Smooth muscle cell (in vitro differentiated cells): ENCODE results near the gene ALDH1A2. TPM values are rescaled to one million over a fixed set of nuclear protein-coding genes. Genes with fewer than 3 reads are reported as not detected.

Experiments used
- DNase-seq: peaks from one replicate; lab custom pipeline; 2025; ENCODE audit not compliant: unreplicated experiment; lab: John Stamatoyannopoulos, UW
- H2AFZ ChIP-seq: fragments of 200-600 bp; sonication (generic); 2 replicates; pipeline ENCODE4 v1.6.0; 2016; ENCODE audit warnings: antibody characterized with exemption, low read depth, mild to moderate bottlenecking
- H3F3A ChIP-seq: fragments of 200-600 bp; sonication (generic); 2 replicates; pipeline ENCODE4 v1.6.0; 2017; ENCODE audit warnings: antibody characterized with exemption, low read depth
- H3K27ac ChIP-seq: fragments of 200-600 bp; sonication (generic); 2 replicates; pipeline ENCODE4 v1.5.1; 2016; ENCODE audit warnings: low read depth, mild to moderate bottlenecking
- H3K27me3 ChIP-seq: fragments of 200-600 bp; sonication (generic); 2 replicates; pipeline ENCODE4 v1.6.1; 2016; ENCODE audit warnings: low read depth, mild to moderate bottlenecking
- H3K36me3 ChIP-seq: fragments of 200-600 bp; sonication (generic); 2 replicates; pipeline ENCODE4 v1.5.1; 2016; ENCODE audit warnings: low read depth
- H3K4me1 ChIP-seq: fragments of 200-600 bp; sonication (generic); 2 replicates; pipeline ENCODE4 v1.5.1; 2016; ENCODE audit warnings: low read depth
- H3K4me2 ChIP-seq: fragments of 200-600 bp; sonication (generic); 2 replicates; pipeline ENCODE4 v1.6.0; 2016; ENCODE audit warnings: mild to moderate bottlenecking
- H3K4me3 ChIP-seq: fragments of 200-600 bp; sonication (generic); 2 replicates; pipeline ENCODE4 v1.5.1; 2016; ENCODE audit warnings: mild to moderate bottlenecking
- H3K79me2 ChIP-seq: fragments of 200-600 bp; sonication (generic); 2 replicates; pipeline ENCODE4 v1.6.0; 2016; ENCODE audit warnings: low read depth, mild to moderate bottlenecking
- H3K9ac ChIP-seq: fragments of 200-600 bp; sonication (generic); 2 replicates; pipeline ENCODE4 v1.6.0; 2016; ENCODE audit warnings: low read depth
- H3K9me3 ChIP-seq: fragments of 200-600 bp; sonication (generic); replicated peaks from 2 replicates; pipeline ENCODE4 v1.5.1; 2016; ENCODE audit warnings: low read depth
- H4K20me1 ChIP-seq: fragments of 200-600 bp; sonication (generic); 2 replicates; pipeline ENCODE4 v1.6.0; 2016; ENCODE audit warnings: low read depth
- WGBS: methylation state at CpG from one replicate; pipeline ENCODE4 v1.1.7; 2016; ENCODE audit warnings: low lambda C conversion rate; 5-methylcytosine and 5-hydroxymethylcytosine counted together
- polyA plus RNA-seq: library from polyadenylated mRNA; unstranded; fragments of >200 nt; fragmentation: Nextera tagmentation; extraction: Ambion mirVana; gene quantifications from 2 replicates; pipeline ENCODE4 v1.2.1, GENCODE V29; 2016
- total RNA-seq: library from RNA; depleted of rRNA; stranded (reverse); fragments of >200 nt; gene quantifications from 2 replicates; pipeline ENCODE4 v1.2.3, GENCODE V29; 2014
- TF ChIP-seq, protein P1 (sequence below): fragments of 200-600 bp; sonication (generic); IDR thresholded peaks from 2 replicates; pipeline ENCODE4 v1.5.1; 2017; ENCODE audit warnings: borderline replicate concordance, mild to moderate bottlenecking, antibody characterized with exemption; ENCODE audit not compliant: insufficient read depth, poor library complexity, severe bottlenecking

Gene ALDH1A2
- total and polyA plus RNA-seq, 2 experiments from 2014 or later, result 0.49 to 2.9 TPM

DNA sequence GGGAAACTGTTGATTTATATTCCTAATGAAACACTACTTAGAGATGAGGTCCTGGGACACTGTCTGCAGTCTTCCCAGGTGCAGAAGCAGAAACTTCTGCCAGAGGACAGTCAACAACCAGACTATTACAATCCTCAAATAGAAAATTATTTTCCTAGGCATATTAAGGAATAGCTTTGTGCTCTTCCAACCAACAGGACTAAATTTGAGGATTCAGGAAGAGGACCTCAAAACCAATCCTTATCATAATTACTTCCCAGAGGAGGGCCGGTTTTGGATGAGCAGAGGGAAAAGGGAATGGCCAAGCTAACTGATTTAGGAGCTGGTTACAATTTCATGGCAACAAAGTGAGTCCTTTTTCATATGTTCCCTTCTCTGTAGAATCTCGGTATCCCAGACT is 21.0 kb downstream of the ALDH1A2 start:
- Histone ChIP-seq H3K9me3 (no peaks in the 10 kb centered on the region), H4K20me1 (no peaks in the 10 kb centered on the region), H3K27me3 (peaks cover 5% of the 10 kb centered on the region), H3K79me2 (no peaks in the 10 kb centered on the region), H3K9ac (no peak overlapping the region), H3K4me1 (peaks cover 16% of the 10 kb centered on the region), H3F3A (no peaks in the 10 kb centered on the region), H3K4me2 (no peak overlapping the region), H3K27ac (no peak overlapping the region), H3K36me3 (no peaks in the 10 kb centered on the region), H2AFZ (no peak overlapping the region), H3K4me3 (no peak overlapping the region)
- DNase-seq, result no peak
- TF ChIP-seq, protein P1, sequence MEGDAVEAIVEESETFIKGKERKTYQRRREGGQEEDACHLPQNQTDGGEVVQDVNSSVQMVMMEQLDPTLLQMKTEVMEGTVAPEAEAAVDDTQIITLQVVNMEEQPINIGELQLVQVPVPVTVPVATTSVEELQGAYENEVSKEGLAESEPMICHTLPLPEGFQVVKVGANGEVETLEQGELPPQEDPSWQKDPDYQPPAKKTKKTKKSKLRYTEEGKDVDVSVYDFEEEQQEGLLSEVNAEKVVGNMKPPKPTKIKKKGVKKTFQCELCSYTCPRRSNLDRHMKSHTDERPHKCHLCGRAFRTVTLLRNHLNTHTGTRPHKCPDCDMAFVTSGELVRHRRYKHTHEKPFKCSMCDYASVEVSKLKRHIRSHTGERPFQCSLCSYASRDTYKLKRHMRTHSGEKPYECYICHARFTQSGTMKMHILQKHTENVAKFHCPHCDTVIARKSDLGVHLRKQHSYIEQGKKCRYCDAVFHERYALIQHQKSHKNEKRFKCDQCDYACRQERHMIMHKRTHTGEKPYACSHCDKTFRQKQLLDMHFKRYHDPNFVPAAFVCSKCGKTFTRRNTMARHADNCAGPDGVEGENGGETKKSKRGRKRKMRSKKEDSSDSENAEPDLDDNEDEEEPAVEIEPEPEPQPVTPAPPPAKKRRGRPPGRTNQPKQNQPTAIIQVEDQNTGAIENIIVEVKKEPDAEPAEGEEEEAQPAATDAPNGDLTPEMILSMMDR, result no peak
- WGBS, result 91% methylated on average over 2 of the region's 2 CpGs

DNA sequence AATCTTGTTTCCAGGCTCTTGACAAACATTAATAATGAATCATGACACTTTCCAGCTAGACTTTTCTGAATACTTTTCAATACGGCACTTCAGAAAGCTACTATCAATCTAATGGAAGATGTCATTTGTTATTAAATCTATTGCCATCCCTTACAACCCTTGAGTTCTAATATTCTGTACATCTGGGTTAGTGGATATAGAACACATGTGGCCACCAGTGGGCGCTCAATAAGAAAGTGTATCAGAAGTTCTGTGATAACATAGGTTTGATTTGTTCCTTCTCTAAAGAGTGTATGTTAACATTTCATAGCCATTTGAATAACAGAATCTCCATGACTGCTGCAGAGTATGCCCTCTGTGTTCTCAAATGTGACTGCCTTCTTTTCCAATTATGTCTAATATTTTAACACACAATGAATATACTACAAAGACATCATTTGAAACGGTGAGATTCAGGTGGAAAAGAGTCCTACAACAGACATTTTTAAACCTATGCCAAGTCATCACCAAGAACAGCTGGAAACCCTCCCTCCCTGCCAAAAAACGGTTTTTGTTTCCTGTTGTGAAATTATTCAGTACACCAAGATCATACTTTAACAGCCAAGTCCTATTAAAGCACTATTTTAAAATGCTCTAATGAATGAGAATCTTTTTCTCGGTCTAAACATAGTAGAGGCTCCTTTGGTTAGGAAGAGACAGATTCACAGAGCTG is 22.2 kb downstream of the ALDH1A2 start:
- DNase-seq, result no peak
- 43% methylated on average over 5 of the region's 5 CpGs for WGBS
- TF ChIP-seq, protein P1, result peak; percentile 71

DNA sequence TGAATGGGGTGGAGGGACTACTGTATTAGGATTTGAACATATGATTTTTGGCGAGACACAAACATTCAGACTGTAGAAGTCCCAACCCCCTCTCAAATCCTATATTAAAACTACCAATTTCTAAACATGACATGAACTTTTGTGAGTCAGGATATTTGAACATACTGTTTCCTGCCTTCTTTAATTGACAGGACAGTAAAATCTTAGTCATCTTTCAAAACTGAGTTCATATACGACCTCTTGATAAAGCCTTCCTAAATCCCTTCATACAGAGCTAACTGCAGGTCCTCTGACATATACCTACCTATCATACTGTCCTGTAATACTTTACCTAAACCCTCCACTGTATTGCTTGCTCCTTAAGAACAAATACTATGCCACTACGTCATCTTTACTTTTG is 23.5 kb downstream of the ALDH1A2 start:
- Histone ChIP-seq H3K9me3 (no peaks in the 10 kb centered on the region), H3K4me1 (peaks cover 7% of the 10 kb centered on the region), H3K79me2 (no peaks in the 10 kb centered on the region), H2AFZ (no peak overlapping the region), H3F3A (peaks cover 7% of the 10 kb centered on the region), H3K4me3 (no peak overlapping the region), H3K9ac (no peak overlapping the region), H4K20me1 (no peaks in the 10 kb centered on the region), H3K4me2 (no peak overlapping the region), H3K27me3 (no peaks in the 10 kb centered on the region), H3K36me3 (no peaks in the 10 kb centered on the region), H3K27ac (no peak overlapping the region)
- TF ChIP-seq, protein P1, result no peak
- DNase-seq, result no peak
- WGBS, result 69% methylated on average over 3 of the region's 3 CpGs

More for the DNA sequence above, 22.2 kb downstream of the ALDH1A2 start:
- Histone ChIP-seq H3K4me1 (peaks cover 10% of the 10 kb centered on the region), H2AFZ (no peak overlapping the region), H4K20me1 (no peaks in the 10 kb centered on the region), H3K36me3 (no peaks in the 10 kb centered on the region), H3K4me2 (no peak overlapping the region), H3K27me3 (no peaks in the 10 kb centered on the region), H3F3A (peaks cover 5% of the 10 kb centered on the region), H3K9me3 (no peaks in the 10 kb centered on the region), H3K27ac (no peak overlapping the region), H3K4me3 (no peak overlapping the region), H3K9ac (no peak overlapping the region), H3K79me2 (no peaks in the 10 kb centered on the region)

DNA sequence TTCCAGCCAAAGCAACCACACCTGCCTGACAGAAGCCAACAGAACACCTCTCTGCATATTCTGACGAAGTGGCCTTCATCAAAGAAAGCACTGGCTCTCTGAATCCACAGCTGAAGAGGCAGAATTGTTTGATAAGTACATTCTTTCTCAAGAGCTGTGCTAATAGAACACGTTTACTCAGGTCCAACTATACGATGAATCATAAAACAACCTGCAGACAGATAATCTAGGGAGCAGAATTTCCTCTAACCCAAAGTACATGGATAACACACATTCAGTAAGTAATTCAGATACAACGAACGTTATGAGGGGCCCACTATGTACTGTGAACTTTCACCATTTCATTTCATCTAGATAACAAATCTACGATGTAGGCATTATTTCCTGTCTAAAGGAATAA is 25.4 kb downstream of the ALDH1A2 start:
- Histone ChIP-seq H3K36me3 (no peaks in the 10 kb centered on the region), H3K4me1 (no peaks in the 10 kb centered on the region), H3F3A (peaks cover 7% of the 10 kb centered on the region), H3K79me2 (no peaks in the 10 kb centered on the region), H4K20me1 (no peaks in the 10 kb centered on the region), H3K9ac (no peak overlapping the region), H3K27me3 (no peaks in the 10 kb centered on the region), H3K4me3 (no peak overlapping the region), H2AFZ (no peak overlapping the region), H3K4me2 (no peak overlapping the region), H3K9me3 (no peaks in the 10 kb centered on the region), H3K27ac (no peak overlapping the region)
- TF ChIP-seq, protein P1, result no peak
- DNase-seq, result no peak
- 86% methylated on average over 6 of the region's 6 CpGs for WGBS
